Measurements from ENCODE around the gene PKDCC.
"Not testable (repeated sequence)": the region's sequence is repeated elsewhere in the genome, so short reads cannot be mapped to it uniquely, and the experiment has no call there.

PKDCC gene

DNA sequence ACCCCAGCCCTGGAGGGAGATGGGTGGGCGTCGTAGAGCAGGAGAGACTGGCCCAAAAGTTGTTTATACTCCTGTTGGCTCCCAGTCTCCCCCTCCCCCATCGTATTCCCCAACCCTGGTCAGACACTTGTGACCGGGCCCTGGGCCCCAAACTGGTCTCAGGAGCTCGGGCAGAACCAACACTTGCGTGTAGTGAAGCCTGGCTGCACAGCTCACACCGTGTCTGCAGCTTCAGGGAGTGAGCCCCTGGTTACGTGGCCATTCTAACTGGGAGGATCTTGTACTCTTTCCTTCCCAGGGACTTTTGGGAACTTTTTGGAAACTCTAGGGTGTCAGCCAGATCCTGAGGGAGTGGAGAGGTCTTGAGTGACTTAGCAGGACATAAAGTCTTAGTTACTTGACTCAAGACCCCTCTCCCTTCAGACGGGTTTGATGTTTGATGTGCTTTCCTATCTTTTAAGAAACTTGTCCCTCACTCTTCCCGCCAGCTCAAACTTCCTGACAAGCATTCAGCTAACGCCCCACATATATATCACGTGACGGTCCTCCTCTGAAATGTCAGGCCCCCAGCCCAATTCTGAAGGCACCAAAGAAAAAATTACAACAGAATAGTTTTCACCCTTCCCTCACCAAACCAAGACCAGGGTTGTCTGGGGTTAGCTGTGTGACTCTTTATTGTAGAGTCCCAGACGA lies 2.3 kb downstream of the PKDCC start:
- DNase-seq: no peak

DNA sequence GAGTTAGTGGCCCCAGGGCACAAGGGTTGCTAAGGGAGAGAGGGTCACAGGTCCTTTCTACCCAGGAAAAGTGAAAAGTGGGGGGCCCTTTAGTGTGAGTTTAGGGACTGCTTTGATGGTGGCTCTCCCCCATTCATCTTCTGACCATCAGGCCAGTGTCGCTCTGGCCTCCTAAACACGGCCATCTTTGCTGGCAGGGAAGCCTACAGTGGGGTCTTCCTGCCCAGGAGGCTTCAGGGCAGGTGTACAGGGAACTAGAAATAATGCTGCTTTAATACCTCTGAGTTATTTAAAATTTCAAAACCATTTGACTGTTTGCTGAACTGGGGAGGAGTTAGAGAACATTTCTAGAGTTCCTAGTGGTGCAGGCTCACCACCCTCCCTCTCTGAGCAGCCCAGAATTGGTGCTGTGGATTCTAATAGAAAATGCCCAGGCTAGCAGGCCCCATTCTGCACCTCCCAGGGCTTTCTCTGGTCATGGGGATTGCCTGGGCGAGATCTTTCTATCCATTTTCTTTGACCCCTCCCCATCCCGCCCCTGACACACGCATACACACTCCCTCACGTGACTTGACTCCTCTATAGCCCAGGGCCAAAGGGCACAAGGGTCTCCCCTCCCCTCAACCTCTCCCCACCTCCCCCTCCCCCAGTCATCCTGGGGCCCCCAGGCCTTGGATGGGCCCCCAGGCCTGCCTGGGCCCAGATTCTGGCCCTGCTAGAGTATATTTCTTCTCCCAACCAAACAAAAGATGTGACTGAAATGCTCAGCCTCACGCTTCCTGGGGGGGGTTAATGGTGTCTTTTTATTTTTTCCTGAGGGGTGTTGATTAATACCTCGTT lies 3.1 kb downstream of the PKDCC start:
- no peak for DNase-seq

DNA sequence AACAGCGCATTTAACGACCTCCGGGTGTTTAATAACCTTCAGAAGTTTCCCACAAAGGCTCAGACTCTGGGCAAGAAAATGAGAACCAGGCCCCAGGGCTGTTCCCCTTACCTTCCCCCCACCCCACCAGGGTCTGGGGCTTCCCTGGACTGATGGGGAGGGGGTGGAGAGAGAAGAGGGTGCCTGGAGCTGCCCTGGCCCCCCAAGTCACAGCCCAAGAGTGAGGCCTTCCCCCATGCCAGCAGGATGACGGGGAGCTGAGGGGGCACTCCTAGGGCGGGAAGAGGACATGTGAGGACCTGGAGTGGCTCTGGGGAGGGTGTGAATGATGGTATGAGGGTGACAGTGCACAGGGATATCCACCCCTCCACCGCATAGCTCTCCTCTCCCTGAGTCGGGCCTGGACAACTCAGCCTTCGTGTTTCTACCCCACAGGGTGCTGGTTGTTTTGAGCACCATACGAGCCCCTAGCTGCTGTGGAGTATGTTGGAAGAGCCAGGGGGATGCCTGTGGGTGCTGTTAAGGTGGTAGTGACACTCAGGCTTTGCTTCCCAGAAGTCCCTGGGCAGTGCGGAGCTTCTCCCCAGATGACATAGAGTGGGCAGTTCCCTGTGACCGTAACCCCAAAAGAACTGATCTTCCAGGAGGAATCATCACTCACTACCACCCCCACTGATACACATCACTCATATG lies 3.9 kb downstream of the PKDCC start:
- DNase-seq: no peak

DNA sequence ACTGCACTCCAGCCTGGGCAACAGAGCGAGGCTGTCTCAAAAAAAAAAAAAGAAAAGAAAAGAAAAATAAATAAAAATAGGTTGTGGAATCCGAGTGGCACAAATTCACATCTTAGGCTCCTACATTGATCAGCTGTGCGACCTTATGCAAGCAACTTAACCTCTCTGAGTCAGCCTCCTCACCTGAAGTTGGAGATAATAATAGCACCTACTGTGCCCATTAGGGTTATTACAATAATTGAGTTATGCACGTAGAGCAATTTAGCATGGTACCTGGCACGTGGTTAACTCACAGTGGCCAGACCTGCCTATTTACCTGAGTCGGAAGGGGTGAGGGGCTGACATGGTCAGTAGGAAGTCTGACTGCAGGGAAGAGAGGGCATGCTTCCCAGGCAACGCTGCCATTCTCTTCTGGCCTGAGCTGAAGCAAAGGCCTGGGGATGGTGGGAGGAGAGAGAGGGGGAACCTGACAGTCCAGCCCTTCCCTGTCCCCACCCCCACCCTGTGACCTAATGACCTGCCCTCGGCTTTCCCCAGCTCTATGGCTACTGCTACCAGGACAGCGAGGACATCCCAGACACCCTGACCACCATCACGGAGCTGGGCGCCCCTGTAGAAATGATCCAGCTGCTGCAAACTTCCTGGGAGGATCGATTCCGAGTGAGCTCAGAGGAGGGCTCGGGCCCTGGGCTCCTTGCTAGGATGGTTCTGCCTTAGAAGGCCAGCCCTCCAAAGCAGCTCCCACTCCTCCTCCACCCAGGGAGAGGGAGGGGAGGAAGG lies 5.1 kb downstream of the PKDCC start:
- no peak for DNase-seq

DNA sequence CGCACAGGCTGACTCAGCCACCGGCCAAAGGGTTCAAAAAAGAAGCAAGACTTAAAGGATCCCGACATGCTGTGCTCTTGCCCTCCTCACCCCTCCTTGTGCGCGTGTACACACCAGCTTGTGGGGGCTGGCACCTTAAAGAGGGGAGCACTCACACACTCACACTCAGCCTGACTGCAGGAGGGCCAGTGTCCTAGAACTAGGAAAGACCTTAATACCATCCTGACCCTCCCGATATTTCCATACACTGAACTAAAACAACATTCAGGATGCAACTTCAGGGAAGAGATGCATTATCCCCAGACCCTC lies 5.6 kb downstream of the PKDCC start:
- no peak for DNase-seq

DNA sequence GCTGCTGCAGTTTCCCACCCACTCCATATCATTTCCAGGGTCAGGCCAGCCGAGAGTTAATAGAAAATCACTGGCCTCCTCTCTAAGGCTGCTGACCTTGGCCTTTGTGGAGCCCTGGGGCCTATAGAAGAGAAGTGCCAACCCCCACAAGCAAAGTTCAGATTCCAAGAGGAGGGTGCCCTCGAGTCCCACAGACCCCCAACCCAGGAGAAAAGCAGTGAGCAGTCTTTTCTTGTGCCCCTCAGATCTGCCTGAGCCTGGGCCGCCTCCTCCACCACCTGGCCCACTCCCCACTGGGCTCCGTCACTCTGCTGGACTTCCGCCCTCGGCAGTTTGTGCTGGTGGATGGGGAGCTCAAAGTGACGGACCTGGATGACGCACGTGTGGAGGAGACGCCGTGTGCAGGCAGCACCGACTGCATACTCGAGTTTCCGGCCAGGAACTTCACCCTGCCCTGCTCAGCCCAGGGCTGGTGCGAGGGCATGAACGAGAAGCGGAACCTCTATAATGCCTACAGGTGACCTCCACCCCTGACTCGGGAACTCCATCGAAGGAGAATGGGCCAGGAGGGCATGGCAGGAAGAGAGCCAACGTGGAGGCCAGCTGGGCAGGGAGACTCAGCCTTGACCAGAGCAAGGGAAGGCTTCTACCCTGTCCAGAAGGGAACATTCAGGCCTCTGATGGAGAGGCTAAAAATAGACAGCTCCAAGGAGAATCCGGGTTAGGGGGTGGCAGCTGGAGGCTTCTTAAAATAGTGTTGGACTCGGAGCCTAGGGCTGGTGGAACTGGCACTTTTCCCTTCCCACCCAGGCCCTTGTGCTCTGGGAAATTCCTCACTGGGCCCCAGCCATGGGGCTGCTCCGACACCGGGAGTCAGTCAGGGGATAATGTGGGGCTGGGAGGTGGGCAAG lies 6.2 kb downstream of the PKDCC start:
- DNase-seq: no peak

DNA sequence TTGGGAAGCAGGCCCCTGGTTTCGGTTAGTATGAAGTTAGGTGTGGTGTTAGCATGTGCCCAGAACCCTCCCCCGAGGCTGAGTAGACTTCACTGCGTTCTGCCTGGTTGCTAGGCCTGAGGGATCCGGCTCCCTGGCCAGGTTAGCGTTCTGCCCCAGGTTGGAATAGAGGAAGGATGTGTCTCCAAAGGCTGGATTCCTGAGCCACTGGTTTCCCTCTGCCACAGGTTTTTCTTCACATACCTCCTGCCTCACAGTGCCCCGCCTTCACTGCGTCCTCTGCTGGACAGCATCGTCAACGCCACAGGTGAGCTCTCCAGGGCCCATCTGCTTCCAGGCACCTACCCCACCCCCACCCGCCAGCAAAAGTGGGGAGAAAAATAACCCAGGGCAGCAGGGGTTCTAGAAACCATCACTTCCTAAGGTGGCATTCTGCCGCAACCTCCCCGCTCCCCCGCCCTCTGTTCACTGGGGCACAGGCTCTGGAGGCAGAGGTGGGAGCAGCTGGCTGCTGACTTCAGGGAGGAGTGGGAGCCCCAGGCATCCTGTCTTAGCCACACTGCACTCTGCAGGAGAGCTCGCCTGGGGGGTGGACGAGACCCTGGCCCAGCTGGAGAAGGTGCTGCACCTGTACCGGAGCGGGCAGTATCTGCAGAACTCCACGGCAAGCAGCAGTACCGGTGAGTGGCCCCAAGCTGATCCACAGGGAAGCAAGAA lies 7.1 kb downstream of the PKDCC start:
- DNase-seq: no peak

DNA sequence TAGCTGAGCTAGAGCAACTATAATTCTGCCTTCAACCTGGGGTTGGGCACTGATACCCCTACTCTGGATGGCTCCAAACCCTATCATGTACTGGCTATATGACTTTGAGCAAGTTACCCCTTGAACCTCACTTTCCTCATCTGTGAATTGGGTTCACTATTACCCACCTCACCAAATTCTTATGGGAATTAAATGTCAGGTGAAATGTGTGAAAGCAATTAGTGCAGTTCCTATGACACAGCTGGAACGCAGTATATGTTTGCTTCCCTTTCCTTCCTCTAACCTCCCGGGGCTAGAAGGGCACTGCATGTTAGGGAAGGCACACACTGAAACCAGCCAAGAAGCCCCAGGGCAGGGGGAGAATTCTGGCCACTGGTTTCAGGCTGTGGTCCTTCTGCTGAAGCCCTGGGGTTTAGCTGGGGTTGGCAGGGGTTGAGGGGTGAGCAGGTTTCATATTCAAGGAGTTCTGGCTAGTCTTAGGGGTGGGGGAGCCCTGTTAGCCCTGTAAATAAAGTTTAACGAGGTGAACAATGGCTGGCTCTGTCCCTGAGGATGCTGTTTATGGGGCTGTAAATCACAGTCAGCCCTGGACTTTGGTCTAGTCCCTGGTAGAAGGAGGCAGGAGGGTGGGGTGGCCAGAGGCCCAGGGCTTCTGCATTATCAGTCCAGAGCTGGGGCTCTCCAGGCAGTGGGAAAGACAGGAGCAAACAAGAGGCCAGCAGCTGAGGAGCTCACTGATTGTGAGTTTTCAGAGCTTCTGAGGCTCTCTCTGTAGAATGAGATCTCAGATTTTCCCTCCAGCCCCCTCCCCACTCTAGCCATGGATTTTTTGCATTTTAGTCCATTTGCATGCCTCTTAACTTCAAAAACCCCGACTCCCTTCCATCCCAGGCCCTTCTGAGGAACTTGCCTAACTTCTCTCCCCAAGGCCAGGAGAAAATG lies 8.0 kb downstream of the PKDCC start:
- DNase-seq: no peak

DNA sequence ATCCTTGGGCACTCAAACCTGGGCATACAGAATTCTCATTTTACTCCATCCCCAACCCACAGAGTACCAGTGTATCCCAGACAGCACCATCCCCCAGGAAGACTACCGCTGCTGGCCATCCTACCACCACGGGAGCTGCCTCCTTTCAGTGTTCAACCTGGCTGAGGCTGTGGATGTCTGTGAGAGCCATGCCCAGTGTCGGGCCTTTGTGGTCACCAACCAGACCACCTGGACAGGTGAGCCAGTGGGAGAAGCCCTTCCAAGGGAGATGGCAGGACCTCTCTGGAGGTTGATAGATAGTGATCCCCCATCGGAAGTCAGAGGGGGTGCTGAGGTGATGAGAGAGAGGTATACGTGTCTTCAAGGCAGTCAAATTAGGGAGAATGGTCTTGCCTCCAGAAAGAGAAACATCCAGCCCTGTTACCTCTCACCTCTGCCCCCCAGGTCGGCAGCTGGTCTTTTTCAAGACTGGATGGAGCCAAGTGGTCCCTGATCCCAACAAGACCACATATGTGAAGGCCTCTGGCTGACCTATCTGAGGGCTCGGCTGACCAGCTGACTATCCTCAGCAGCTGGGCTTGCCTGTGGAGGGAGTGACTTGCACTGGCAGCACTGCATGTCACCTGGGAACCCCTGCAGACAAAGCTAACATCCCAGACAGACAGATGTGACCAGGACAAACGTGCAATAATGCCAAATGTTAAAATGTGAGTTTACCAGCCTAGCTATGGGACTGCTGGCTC lies 9.5 kb downstream of the PKDCC start:
- DNase-seq: no peak

DNA sequence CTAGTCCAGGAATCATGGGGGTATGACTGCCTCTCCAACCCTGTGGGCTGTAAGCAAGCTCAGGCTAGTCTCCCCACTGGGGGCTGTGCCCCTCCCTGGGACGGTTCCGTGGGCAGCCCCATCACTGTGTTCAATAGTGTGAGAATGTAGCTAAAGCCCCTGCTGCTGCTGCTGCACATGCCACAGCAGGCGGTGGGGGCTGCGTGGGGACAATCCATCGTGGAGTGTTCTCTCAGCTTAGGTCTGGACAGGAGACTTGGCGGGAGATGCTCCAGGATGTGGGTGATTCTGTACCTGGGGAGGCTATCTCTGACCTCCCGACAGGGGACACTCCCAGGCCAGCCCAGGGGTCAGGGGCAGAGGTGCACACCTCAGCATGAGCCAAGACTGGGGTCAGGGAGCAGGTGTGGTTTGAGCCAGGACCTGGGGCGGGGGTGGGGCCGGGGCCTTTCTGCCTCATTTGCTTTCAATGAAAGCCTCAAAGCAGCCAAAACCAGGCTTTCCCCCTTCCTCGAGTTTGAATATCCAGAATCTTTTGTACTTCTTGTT lies 10.2 kb downstream of the PKDCC start:
- no peak for DNase-seq

DNA sequence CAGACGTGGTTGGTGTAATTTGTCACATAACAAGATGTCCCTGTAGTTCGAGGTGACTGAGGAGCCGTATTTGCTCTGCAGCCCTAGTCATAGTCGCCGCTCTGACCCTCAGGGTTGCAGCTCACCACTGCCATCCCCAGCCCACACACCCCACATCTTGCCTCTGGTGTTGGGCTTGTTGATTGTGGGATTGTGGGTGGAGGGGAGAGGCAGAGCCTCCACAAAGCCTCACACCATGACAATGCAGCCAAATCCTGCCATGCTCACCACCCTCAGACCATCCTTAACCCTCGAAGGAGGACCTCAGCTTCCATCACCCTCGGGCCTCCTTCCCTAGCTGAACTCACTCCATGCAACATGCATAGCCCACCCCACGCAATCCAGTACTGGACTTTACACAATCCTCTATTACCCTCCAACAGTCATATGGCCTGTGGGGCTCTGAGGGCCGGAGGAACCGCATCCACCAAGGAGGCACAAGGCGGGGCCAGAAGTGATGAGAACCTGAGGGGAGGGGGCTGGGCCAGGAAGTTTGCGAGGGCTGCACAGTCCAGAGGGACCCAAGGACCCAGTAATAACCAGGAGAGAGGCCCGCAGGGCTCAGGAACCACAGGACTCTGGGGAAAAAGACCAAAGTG lies 11.6 kb downstream of the PKDCC start:
- DNase-seq: no peak

DNA sequence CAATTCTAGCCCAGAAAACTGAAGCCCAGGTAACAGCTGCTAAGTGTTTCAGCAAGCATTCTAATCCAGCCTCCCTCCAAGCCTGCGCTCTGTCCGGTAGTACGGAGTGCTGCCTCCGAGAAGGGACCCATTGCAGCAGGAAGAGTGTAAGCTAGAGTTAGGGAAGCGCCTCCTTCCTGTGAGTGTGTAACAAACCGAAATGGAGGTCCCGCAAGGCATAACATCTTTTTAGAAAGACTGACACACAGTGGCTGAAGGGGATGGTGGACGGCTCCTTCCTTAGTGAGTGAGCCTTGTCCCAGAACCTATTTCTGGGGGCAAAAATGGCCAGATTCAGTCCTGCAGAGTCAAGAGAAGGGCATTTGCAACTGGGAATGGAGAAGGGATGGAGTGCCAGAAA lies 12.2 kb downstream of the PKDCC start:
- no peak for DNase-seq

DNA sequence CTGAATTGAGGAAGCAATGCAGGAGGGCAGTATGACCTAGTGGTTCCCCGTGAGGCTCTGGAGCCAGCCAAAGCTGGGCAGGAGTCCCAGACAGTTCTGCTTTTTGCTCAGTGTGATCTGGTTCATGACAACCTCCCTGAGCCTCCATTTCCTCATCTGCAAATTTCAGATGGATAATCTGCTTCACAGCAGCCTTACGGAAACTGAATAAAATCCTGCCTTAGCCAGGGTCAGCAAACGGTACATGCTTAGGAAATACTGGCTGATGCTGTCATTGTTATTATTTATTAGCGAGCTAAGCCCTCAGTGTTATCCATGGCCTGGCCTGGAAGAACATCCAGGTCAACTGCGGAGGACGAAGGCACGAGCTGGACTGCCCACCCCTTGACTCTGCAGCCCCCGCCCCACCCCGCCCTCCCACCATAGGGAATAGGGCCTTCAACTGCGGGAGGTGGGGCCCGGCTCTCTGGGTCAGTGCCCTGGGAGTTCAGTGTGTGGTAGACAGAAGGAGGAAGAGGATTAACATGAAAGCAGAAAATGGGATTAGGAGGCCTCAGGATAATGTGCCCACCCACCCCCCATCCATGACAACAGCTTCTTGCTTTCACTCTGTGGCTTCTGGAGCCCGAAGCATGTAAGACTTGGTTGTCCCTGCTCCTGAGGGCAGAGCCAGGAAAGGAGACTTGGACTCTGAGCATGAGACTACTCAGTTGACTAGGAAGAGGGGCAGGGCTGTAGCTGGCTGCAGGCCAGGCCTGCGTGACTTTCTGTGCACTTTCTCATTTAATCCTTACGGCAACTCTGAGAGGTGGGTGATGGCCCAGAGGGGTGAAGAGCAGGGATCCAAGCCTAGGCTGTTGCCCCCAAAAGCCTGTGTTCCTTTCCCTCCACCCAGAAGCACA lies 13.1 kb downstream of the PKDCC start:
- no peak for DNase-seq

DNA sequence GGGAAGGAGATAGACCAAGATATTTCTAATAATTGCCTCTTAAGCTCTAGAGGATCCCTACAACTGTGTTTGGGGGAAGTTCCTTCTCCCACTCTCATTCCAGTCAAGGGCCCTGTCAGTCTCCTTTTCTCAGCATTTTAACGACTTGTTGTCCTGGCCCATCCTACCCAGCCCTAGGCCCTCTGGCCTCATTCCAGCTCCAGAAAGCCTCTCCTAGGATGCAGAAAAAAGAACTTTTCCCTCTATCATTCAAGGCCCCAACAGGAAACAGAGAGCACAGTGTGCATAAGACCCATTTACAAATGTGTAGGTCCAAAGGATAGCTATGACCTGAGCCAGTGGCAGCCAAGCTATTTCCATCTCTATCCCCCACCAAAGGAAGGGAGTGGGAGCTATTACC lies 14.0 kb downstream of the PKDCC start:
- no peak for DNase-seq

DNA sequence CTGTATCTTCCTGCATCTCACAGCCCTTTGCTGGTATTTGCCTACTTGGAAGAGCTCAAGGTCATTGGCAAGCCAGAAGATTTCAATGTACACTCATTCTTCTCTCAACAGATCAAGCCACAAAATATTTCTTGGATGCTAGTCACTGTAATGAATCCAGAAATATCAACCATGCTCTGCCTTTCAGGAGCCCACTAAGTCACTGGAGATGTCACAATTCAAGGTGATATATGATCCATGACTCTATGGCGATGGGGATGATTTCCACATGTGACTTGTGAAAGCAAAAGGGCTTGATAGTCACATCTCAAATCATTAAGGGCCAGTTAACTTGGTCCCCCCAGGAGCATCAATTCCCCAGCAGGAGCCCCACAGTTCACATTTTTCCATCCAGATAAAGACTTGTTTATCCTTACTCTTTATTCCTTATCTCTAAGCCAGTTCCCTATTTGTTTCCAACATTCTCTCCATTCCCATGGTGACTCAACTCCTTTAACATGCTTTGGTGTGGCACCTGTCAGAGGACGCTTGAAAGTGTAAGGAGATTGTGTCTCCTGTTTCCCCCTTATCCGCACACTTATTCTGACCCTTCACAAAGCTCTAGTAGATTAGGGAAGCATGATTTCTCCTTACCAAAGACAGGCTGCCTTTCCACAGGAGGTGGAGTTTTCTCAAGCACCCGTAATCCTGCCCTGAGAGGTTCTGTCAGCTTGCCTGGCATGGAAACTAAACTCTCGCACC lies 15.8 kb downstream of the PKDCC start:
- no peak for DNase-seq

DNA sequence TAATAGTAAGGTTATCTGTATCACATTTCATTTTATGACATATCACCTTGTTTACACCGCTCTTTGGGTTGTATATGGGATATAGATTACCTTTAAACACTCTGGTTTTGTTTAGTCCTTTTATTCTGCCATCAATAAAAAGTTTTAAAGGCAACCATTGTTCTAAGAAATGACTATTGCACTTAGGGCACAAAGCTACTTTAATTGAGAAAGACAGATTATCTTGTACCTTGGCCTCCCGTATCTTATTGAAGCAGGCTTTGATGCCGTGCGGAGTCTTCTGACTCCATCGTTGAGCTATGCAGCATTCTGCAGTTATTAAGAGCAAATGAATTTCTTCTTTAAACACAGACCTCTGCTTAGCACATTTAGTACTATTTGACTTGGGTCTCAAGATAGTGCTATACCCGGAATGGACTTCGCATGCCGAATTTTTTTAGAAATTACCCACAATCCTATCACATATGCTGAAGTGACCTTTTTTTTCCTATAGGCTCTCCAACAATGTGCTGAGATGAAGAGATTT lies 16.7 kb downstream of the PKDCC start:
- no peak for DNase-seq

DNA sequence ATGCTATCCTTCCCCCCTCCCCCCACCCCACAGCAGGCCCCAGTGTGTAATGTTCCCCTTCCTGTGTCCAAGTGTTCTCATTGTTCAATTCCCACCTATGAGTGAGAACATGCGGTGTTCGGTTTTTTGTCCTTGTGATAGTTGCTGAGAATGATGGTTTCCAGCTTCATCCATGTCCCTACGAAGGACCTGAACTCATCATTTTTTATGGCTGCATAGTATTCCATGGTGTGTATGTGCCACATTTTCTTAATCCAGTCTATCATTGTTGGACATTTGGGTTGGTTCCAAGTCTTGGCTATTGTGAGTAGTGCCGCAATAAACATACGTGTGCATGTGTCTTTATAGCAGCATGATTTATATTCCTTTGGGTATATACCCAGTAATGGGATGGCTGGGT lies 17.9 kb downstream of the PKDCC start:
- DNase-seq: not testable (repeated sequence)

All from stimulated activated naive CD4-positive, alpha-beta T cell treated with Interleukin-2 at 50 U/mL for 16 hours (primary cell).